A549 (cell line): ENCODE measurements around the gene BRICD5. TPM values are rescaled to one million over a fixed set of nuclear protein-coding genes. Genes with fewer than 3 reads are reported as not detected.

Experiments
- ATAC-seq, 2 experiments: fragments of 200-7000 bp in 1 of 2; fragments of >200 bp in 1 of 2; cut with Nextera tagmentation in 1 of 2; cut with Tn5 transposase in 1 of 2; 3 replicates each; pipeline versions ENCODE4 v1.8.0 to v1.9.1; 2018 to 2020; ENCODE audit warnings: mild to moderate bottlenecking in 1 of 2, moderate library complexity in 1 of 2
- CTCF ChIA-PET: fragments of 300-600 bp; sonication (Branson Sonifier 250); formaldehyde crosslinking; extraction: SDS; loops from one replicate; lab custom pipeline; 2021; ENCODE audit warnings: antibody characterized with exemption, inconsistent platforms; lab: Yijun Ruan, JAX
- POLR2A ChIA-PET: fragments of 350-600 bp; formaldehyde crosslinking; extraction: SDS; loops from one replicate; lab custom pipeline; 2021; ENCODE audit warnings: antibody characterized with exemption, inconsistent platforms; lab: Yijun Ruan, JAX
- DNase-seq, 2 experiments: peaks; one replicate each; pipeline versions ENCODE4 v3.0.0 to v3.0.0-alpha.2; 2011 to 2016; ENCODE audit warnings: low read depth in 1 of 2, low spot score in 1 of 2
- FAIRE-seq: peaks from 2 replicates; lab custom pipeline; 2011; peaks lifted over from hg19 to GRCh38; lab: Jason Lieb, UNC
- H3K27ac ChIP-seq, 2 experiments: fragments of >200 bp; sonication (Bioruptor Twin); formaldehyde crosslinking; 3 replicates each; pipeline ENCODE4 v1.5.1; 2016 to 2017
- H3K4me1 ChIP-seq: fragments of >200 bp; sonication (Bioruptor Twin); formaldehyde crosslinking; 3 replicates; pipeline ENCODE4 v1.6.1; 2016
- H3K4me2 ChIP-seq: fragments of >200 bp; sonication (Bioruptor Twin); formaldehyde crosslinking; 3 replicates; pipeline ENCODE4 v1.6.1; 2016
- H3K4me3 ChIP-seq: fragments of >200 bp; sonication (Bioruptor Twin); formaldehyde crosslinking; 3 replicates; pipeline ENCODE4 v1.5.1; 2016
- H3K9me3 ChIP-seq: fragments of >200 bp; sonication (Bioruptor Twin); formaldehyde crosslinking; 3 replicates; pipeline ENCODE4 v1.6.1; 2016
- BHLHE40 ChIP-seq: IDR thresholded peaks from 2 replicates; pipeline ENCODE4 v1.6.1; 2012; ENCODE audit warnings: low read depth, low read length, inconsistent platforms
- CEBPB ChIP-seq, 2 experiments: fragments of >200 bp in 1 of 2; sonication (Bioruptor Twin) in 1 of 2; formaldehyde crosslinking in 1 of 2; IDR thresholded peaks; 2 replicates each; pipeline ENCODE4 v1.6.1; 2012 to 2016
- ESRRA ChIP-seq: fragments of 150-350 bp; IDR thresholded peaks from 2 replicates; pipeline ENCODE4 v1.6.1; 2014; ENCODE audit warnings: mild to moderate bottlenecking, low read length, borderline replicate concordance
- FOXS1 ChIP-seq: fragments of 250-450 bp; sonication (Bioruptor Pico); IDR thresholded peaks from 2 replicates; pipeline ENCODE4 v1.5.0; 2020; ENCODE audit warnings: mild to moderate bottlenecking, moderate library complexity
- HEYL ChIP-seq: fragments of 250-450 bp; sonication (Bioruptor Pico); IDR thresholded peaks from 2 replicates; pipeline ENCODE4 v1.8.0; 2021; ENCODE audit warnings: mild to moderate bottlenecking, moderate library complexity
- HOXB5 ChIP-seq: fragments of 250-450 bp; sonication (Bioruptor Pico); IDR thresholded peaks from 2 replicates; pipeline ENCODE4 v1.5.0; 2020; ENCODE audit warnings: mild to moderate bottlenecking, moderate library complexity
- MAFK ChIP-seq: fragments of 450-650 bp; IDR thresholded peaks from 2 replicates; pipeline ENCODE4 v1.6.1; 2014; ENCODE audit not compliant: partially characterized antibody
- MYC ChIP-seq: IDR thresholded peaks from 2 replicates; pipeline ENCODE4 v1.6.1; 2012; ENCODE audit warnings: mild to moderate bottlenecking, inconsistent platforms, low read length, improper control_type of control experiment, borderline replicate concordance
- NPAS2 ChIP-seq: fragments of 250-450 bp; sonication (Bioruptor Pico); IDR thresholded peaks from 2 replicates; pipeline ENCODE4 v1.8.0; 2022; ENCODE audit warnings: mild to moderate bottlenecking, moderate library complexity, borderline replicate concordance
- POLR2A ChIP-seq: IDR thresholded peaks from 2 replicates; pipeline ENCODE4 v1.6.1; 2012; ENCODE audit warnings: mild to moderate bottlenecking, low read length
- RNF2 ChIP-seq: fragments of 200-600 bp; sonication (generic); IDR thresholded peaks from 2 replicates; pipeline ENCODE4 v1.6.1; 2016; ENCODE audit warnings: low read depth, mild to moderate bottlenecking, antibody characterized with exemption, moderate library complexity, borderline replicate concordance
- TP53 ChIP-seq: fragments of 250-450 bp; sonication (Bioruptor Pico); IDR thresholded peaks from 2 replicates; pipeline ENCODE4 v1.5.0; 2021; ENCODE audit warnings: mild to moderate bottlenecking, moderate library complexity
- ZFP36 ChIP-seq: fragments of 450-650 bp; IDR thresholded peaks from 2 replicates; pipeline ENCODE4 v1.6.1; 2014; ENCODE audit warnings: borderline replicate concordance; ENCODE audit not compliant: partially characterized antibody
- WGBS: methylation state at CpG from one replicate; pipeline ENCODE4 v1.1.6; 2017; ENCODE audit errors: missing lambda C conversion rate; 5-methylcytosine and 5-hydroxymethylcytosine counted together
- polyA plus RNA-seq, 4 experiments: library from polyadenylated mRNA; depleted of rRNA in 3 of 4; stranded (reverse); fragments of >200 nt; fragmentation: RNase III in 1 of 4; extraction: RNeasy Plus Mini Kit Qiagen cat#74134 plus additional on column Dnase treatment in 1 of 4; gene quantifications; 2 replicates in 3 of 4; 3 replicates in 1 of 4; pipeline ENCODE4 v1.2.3, GENCODE V29; 2011 to 2017
- TF ChIP-seq, protein P1 (sequence below): IDR thresholded peaks from 2 replicates; pipeline ENCODE4 v1.6.1; 2012; ENCODE audit warnings: low read depth, borderline replicate concordance
- TF ChIP-seq, protein P2 (sequence below): fragments of 250-450 bp; sonication (Bioruptor Pico); IDR thresholded peaks from 2 replicates; pipeline ENCODE4 v1.5.0; 2020; ENCODE audit warnings: low read depth, mild to moderate bottlenecking, moderate library complexity
- TF ChIP-seq, protein P3 (sequence below): fragments of 200-600 bp; sonication (generic); IDR thresholded peaks from 2 replicates; pipeline ENCODE4 v1.6.1; 2016; ENCODE audit warnings: antibody characterized with exemption, mild to moderate bottlenecking, moderate library complexity
- TF ChIP-seq, protein P4 (sequence below): fragments of >200 bp; sonication (Bioruptor Twin); formaldehyde crosslinking; IDR thresholded peaks from 3 replicates; pipeline ENCODE4 v1.5.1; 2016
- TF ChIP-seq, protein P5 (sequence below): fragments of 450-650 bp; IDR thresholded peaks from 2 replicates; pipeline ENCODE4 v1.6.1; 2014; ENCODE audit warnings: antibody characterized with exemption
- TF ChIP-seq, protein P6 (sequence below): IDR thresholded peaks from 2 replicates; pipeline ENCODE4 v1.6.1; 2012
- TF ChIP-seq, protein P7 (sequence below): fragments of 250-450 bp; sonication (Bioruptor Pico); IDR thresholded peaks from 2 replicates; pipeline ENCODE4 v1.5.0; 2021; ENCODE audit warnings: mild to moderate bottlenecking, moderate library complexity, borderline replicate concordance

Gene BRICD5
- polyA plus RNA-seq, 2 of the 4 experiments (the other 2 are of a cell fraction) = 2.0 to 9.1 TPM

DNA sequence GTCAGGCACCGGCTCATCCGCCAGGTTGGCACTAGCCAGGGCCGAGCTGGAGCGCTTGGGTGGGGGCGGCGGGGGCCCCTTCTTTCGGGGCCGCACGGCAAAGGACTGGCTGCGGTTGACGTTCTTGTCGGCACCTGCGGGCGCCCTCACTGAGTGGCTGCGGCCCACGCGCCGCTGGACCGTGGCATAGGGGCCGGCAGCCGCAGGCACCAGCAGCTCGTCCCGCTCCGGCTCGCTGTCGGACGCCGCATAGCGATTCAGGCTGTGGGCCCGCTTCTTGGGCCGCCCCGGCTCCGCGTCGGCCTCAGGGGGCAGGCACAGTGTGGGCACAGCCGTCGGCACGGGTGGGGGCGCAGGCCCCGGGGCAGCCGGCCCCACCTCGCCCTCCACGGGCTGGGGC, 30.2 kb downstream of the BRICD5 start:
- FAIRE-seq (no peak), DNase-seq (no peak), ATAC-seq (no peak)
- Histone ChIP-seq H3K27ac (no peak overlapping the region), H3K4me1 (no peaks in the 10 kb centered on the region), H3K4me2 (no peak overlapping the region), H3K9me3 (no peaks in the 10 kb centered on the region), H3K4me3 (no peak overlapping the region)
- TF ChIP-seq, protein P1, sequence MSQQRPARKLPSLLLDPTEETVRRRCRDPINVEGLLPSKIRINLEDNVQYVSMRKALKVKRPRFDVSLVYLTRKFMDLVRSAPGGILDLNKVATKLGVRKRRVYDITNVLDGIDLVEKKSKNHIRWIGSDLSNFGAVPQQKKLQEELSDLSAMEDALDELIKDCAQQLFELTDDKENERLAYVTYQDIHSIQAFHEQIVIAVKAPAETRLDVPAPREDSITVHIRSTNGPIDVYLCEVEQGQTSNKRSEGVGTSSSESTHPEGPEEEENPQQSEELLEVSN = no peak
- TF ChIP-seq, protein P2, sequence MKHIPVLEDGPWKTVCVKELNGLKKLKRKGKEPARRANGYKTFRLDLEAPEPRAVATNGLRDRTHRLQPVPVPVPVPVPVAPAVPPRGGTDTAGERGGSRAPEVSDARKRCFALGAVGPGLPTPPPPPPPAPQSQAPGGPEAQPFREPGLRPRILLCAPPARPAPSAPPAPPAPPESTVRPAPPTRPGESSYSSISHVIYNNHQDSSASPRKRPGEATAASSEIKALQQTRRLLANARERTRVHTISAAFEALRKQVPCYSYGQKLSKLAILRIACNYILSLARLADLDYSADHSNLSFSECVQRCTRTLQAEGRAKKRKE (CRISPR knock-in tag) = no peak
- TF ChIP-seq FOXS1 (no peak), NPAS2 (no peak), BHLHE40 (no peak), RNF2 (no peak), ESRRA (no peak), HOXB5 (CRISPR knock-in tag) (no peak), MYC (no peak), MAFK (no peak), CEBPB (IDR thresholded peaks at IDR 0.05) (no peak), ZFP36 (no peak), POLR2A (no peak), TP53 (CRISPR knock-in tag) (no peak), HEYL (CRISPR knock-in tag) (no peak)
- TF ChIP-seq, protein P3, sequence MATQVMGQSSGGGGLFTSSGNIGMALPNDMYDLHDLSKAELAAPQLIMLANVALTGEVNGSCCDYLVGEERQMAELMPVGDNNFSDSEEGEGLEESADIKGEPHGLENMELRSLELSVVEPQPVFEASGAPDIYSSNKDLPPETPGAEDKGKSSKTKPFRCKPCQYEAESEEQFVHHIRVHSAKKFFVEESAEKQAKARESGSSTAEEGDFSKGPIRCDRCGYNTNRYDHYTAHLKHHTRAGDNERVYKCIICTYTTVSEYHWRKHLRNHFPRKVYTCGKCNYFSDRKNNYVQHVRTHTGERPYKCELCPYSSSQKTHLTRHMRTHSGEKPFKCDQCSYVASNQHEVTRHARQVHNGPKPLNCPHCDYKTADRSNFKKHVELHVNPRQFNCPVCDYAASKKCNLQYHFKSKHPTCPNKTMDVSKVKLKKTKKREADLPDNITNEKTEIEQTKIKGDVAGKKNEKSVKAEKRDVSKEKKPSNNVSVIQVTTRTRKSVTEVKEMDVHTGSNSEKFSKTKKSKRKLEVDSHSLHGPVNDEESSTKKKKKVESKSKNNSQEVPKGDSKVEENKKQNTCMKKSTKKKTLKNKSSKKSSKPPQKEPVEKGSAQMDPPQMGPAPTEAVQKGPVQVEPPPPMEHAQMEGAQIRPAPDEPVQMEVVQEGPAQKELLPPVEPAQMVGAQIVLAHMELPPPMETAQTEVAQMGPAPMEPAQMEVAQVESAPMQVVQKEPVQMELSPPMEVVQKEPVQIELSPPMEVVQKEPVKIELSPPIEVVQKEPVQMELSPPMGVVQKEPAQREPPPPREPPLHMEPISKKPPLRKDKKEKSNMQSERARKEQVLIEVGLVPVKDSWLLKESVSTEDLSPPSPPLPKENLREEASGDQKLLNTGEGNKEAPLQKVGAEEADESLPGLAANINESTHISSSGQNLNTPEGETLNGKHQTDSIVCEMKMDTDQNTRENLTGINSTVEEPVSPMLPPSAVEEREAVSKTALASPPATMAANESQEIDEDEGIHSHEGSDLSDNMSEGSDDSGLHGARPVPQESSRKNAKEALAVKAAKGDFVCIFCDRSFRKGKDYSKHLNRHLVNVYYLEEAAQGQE = no peak
- TF ChIP-seq, protein P4, sequence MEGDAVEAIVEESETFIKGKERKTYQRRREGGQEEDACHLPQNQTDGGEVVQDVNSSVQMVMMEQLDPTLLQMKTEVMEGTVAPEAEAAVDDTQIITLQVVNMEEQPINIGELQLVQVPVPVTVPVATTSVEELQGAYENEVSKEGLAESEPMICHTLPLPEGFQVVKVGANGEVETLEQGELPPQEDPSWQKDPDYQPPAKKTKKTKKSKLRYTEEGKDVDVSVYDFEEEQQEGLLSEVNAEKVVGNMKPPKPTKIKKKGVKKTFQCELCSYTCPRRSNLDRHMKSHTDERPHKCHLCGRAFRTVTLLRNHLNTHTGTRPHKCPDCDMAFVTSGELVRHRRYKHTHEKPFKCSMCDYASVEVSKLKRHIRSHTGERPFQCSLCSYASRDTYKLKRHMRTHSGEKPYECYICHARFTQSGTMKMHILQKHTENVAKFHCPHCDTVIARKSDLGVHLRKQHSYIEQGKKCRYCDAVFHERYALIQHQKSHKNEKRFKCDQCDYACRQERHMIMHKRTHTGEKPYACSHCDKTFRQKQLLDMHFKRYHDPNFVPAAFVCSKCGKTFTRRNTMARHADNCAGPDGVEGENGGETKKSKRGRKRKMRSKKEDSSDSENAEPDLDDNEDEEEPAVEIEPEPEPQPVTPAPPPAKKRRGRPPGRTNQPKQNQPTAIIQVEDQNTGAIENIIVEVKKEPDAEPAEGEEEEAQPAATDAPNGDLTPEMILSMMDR = no peak
- TF ChIP-seq, protein P5, sequence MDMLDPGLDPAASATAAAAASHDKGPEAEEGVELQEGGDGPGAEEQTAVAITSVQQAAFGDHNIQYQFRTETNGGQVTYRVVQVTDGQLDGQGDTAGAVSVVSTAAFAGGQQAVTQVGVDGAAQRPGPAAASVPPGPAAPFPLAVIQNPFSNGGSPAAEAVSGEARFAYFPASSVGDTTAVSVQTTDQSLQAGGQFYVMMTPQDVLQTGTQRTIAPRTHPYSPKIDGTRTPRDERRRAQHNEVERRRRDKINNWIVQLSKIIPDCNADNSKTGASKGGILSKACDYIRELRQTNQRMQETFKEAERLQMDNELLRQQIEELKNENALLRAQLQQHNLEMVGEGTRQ = no peak
- TF ChIP-seq, protein P6, sequence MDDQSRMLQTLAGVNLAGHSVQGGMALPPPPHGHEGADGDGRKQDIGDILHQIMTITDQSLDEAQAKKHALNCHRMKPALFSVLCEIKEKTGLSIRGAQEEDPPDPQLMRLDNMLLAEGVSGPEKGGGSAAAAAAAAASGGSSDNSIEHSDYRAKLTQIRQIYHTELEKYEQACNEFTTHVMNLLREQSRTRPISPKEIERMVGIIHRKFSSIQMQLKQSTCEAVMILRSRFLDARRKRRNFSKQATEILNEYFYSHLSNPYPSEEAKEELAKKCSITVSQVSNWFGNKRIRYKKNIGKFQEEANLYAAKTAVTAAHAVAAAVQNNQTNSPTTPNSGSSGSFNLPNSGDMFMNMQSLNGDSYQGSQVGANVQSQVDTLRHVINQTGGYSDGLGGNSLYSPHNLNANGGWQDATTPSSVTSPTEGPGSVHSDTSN = no peak
- TF ChIP-seq, protein P7, sequence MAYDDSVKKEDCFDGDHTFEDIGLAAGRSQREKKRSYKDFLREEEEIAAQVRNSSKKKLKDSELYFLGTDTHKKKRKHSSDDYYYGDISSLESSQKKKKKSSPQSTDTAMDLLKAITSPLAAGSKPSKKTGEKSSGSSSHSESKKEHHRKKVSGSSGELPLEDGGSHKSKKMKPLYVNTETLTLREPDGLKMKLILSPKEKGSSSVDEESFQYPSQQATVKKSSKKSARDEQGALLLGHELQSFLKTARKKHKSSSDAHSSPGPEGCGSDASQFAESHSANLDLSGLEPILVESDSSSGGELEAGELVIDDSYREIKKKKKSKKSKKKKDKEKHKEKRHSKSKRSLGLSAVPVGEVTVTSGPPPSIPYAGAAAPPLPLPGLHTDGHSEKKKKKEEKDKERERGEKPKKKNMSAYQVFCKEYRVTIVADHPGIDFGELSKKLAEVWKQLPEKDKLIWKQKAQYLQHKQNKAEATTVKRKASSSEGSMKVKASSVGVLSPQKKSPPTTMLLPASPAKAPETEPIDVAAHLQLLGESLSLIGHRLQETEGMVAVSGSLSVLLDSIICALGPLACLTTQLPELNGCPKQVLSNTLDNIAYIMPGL (CRISPR knock-in tag) = no peak
- ChIA-PET CTCF (interaction anchor here (2.9 kb wide), 1 partner anchor 15 kb away, joined by 13 read pairs; no protein-coding TSS in a partner anchor), POLR2A (interaction anchor here (1.9 kb wide), 1 partner anchor 25 kb away, joined by 7 read pairs; the partner anchor contains the start of gene TRAF7)
- 97% methylated on average over 21 of the region's 43 CpGs for WGBS
